SK-N-MC (cell line): ENCODE measurements around the gene FBXO39.

Experiments
- EZH2 ChIP-seq: fragments of 200-600 bp; sonication (generic); IDR thresholded peaks from one replicate; pipeline ENCODE4 v1.6.1; 2017; ENCODE audit warnings: antibody characterized with exemption
- POLR2AphosphoS5 ChIP-seq: IDR thresholded peaks from 2 replicates; pipeline ENCODE4 v1.6.1; 2012; ENCODE audit warnings: mild to moderate bottlenecking, low read depth, low read length, borderline replicate concordance

DNA sequence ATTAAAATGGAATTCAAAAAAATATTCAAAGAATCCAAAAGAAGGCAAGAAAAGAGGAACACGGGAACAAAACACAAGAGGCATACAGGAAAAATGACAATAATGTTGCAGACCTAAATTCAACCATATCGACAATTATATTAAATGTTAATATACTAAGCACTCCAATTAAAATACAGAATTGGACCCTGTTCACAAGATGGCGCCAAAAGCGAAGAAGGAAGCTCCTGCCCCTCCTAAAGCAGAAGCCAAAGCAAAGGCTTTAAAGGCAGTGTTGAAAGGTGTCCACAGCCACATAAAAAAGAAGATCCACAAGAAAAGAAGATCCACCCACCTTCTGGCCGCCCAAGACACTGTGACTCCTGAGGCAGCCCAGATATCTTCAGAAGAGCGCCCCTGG lies 26.5 kb upstream of the FBXO39 start:
- TF ChIP-seq POLR2AphosphoS5 (no peak), EZH2 (no peak)
